Measurements from ENCODE around the gene NBDY.
A peak's percentile ranks its signal among the peaks of the same experiment; 100 is the strongest.

Gene NBDY

DNA sequence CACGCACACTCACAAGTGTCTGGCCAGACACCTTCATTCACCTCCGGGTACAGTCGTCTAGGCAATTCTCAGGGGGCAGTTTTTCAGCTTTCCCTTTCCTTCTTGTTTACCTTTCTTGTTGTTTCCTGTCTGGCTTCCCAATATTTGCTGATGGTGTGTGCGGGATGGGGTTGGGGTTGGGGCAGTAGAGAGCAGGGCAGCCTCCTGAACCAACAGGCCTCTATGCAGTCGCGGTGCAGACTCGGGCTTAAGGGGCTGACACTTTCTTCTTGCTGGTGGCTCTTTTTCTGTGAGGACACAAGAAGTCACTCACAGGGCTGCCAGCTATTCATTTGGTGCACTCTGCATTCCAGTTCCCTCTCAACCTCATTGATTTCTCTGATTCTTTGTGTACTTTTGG is 56.4 kb downstream of the NBDY start:
- no peak for DNase-seq (ENCODE audit: low read depth)
- no peak for TF ChIP-seq CTCF (IDR thresholded peaks at IDR 0.05; ENCODE audit: control insufficient read depth, insufficient read depth, low read depth, low read length, missing control alignments)
- H3K4me3 ChIP-seq (ENCODE audit: control insufficient read depth, low read depth, low read length): no peak overlapping the region

DNA sequence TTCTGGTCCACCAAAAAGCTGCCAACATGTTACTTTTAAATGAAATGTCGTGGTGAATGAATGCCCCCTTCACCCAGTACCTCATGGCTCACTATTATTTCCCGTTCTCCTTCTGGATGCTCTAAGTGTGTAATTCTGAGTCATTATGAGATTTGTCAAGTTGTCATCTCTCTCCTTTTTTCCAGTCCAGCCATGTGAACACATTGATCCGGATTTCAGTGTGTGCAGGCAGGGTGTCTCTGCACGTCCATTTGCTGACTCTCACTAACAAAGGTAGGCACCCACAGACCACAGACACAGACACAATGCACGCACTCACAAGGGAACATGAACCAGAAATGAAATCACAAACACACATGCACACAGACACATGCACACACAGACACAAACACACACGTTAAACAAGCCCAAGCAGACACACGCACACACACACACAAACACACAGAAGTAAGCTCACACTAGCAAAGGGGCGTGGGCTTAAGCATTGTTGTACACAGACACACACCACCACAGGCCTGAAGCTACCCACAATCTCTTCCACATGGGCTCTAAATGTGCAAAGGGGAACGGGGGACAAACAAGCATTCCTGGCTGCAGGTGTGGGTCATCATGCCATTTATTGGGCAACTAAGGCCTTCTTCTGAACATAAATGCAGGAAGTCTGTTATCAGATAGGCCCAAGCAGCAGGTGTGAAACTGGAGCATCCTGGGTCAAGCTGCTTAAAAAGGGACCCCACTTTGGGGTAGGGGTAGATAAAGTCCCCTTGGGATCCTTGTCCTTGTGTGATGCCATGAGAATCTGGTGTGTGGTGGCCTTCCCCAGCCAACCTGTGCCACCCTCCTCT is 58.1 kb downstream of the NBDY start:
- DNase-seq (ENCODE audit: low read depth): no peak
- no peak for TF ChIP-seq CTCF (IDR thresholded peaks at IDR 0.05; ENCODE audit: control insufficient read depth, insufficient read depth, low read depth, low read length, missing control alignments)
- no peak overlapping the region for H3K4me3 ChIP-seq (ENCODE audit: control insufficient read depth, low read depth, low read length)

GRCh38 chrX:56787734-56788152 is 58.7 kb downstream of the NBDY start:
- TF ChIP-seq CTCF (IDR thresholded peaks at IDR 0.05; ENCODE audit: control insufficient read depth, insufficient read depth, low read depth, low read length, missing control alignments): no peak

DNA sequence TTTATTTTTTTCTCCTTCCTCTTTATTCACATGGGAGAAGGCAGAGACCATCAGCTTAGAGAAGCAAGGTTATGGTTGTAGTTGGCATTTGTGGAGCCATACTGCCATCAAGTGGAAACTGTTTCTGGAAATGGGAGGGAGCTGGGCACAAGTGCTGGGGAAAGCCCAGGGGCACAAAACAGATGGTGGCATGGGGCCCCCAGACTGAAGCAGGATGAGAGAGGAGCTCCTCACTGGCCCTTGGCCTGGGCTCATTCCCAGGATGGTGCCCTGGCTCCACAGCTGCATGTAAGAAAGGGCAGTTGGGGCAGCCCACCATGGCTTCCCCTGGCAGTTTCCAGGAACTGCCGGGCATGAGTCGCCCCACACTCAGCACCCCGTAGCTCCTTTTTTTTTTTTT is 59.2 kb downstream of the NBDY start:
- TF ChIP-seq CTCF (IDR thresholded peaks at IDR 0.05; ENCODE audit: control insufficient read depth, insufficient read depth, low read depth, low read length, missing control alignments): peak; percentile 30
- H3K4me3 ChIP-seq (ENCODE audit: control insufficient read depth, low read depth, low read length): peak overlapping the region; percentile 36
- no peak for DNase-seq (ENCODE audit: low read depth)

More at GRCh38 chrX:56787734-56788152, 58.7 kb downstream of the NBDY start:
- no peak for DNase-seq (ENCODE audit: low read depth)
- no peak overlapping the region for H3K4me3 ChIP-seq (ENCODE audit: control insufficient read depth, low read depth, low read length)

GRCh38 chrX:56788717-56789122 is 59.7 kb downstream of the NBDY start:
- DNase-seq (ENCODE audit: low read depth): no peak
- peak overlapping the region; percentile 36 for H3K4me3 ChIP-seq (ENCODE audit: control insufficient read depth, low read depth, low read length)
- TF ChIP-seq CTCF (IDR thresholded peaks at IDR 0.05; ENCODE audit: control insufficient read depth, insufficient read depth, low read depth, low read length, missing control alignments): peak; percentile 49

DNA sequence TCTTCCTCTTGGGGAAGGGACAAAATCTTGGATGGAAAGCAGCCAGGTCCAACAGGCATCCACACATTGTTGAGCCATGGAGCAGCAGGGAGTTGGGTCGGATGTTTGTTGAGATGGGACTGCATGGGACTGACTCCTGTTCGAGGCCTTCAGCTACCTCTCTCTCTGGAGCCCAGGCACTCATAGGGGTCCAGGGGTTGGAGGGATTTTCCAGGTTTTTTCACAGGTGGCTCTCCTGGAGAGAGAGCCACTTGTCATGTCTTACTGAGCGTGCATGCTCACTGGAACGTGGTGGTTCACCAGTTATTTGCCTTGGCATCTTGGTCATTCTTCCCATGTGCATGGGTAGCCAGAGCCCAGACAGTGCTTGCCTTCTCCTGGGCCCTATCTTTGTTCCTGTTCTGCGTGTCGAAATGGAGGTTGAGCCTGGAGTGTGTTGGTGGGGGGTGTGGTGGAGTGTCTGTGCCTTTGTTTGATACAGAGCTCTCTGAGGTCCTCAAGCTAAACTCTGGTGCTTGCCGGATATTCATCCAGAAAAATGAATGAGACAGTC is 60.6 kb downstream of the NBDY start:
- TF ChIP-seq CTCF (IDR thresholded peaks at IDR 0.05; ENCODE audit: control insufficient read depth, insufficient read depth, low read depth, low read length, missing control alignments): no peak
- H3K4me3 ChIP-seq (ENCODE audit: control insufficient read depth, low read depth, low read length): no peak overlapping the region
- no peak for DNase-seq (ENCODE audit: low read depth)

All from AG09309 (cell line).